GM19328 (cell line): ENCODE measurements around the gene PRAMEF1.
"Not testable (repeated sequence)": the region's sequence is repeated elsewhere in the genome, so short reads cannot be mapped to it uniquely, and the experiment has no call there.

Experiments used
- ATAC-seq: cut with Tn5 transposase; IDR thresholded peaks from one replicate; pipeline ENCODE4 v1.9.1; 2021; ENCODE audit warnings: mild to moderate bottlenecking, moderate library complexity; ENCODE audit not compliant: unreplicated experiment

PRAMEF1 gene, protein sequence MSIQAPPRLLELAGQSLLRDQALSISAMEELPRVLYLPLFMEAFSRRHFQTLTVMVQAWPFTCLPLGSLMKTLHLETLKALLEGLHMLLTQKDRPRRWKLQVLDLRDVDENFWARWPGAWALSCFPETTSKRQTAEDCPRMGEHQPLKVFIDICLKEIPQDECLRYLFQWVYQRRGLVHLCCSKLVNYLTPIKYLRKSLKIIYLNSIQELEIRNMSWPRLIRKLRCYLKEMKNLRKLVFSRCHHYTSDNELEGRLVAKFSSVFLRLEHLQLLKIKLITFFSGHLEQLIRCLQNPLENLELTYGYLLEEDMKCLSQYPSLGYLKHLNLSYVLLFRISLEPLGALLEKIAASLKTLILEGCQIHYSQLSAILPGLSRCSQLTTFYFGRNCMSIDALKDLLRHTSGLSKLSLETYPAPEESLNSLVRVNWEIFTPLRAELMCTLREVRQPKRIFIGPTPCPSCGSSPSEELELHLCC

DNA sequence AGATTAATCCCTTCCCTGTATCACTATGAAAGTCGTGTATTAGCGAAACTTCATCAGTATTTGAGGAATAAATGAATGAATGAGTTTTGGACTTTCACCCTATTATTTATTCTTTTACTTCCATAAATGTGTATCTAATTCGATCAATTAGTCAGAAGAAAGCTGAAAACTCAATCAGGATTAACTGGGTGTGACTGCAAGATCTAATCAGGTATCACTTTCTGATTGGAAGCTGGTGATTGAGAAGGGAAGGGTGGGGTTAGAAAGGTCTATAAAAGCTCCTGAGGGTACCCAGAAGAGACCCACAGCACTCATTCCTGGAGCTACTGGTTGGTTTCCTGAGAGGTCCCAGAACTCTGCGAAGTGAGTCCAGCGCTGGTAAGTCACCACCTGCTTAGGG, at the start of gene PRAMEF1:
Gene PRAMEF1, plus strand, starts transcription at position 301 of the 400 bp plus-strand sequence. CDS start 1,831 bp downstream, outside the sequence.
- not testable (repeated sequence) for ATAC-seq

DNA sequence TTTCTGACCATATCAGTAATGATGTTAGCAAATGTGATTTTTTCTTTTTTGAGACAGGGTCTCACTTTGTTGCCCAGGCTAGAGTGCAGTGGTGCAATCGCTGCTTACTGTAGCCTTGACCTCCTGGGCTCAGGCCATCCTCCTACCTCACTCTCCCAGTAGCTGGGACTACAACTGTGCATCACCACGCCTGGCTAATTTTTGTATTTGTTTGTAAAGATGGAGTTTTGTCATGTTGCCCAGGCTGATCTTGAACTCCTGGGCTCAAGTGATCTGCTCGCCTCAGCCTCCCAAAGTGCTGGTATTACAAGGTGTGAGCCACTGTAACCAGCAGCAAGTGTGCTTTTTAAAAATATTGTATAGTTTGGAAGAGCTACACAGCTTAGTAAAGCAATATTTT, 49.3 kb upstream of the PRAMEF1 start:
- ATAC-seq, result no peak

DNA sequence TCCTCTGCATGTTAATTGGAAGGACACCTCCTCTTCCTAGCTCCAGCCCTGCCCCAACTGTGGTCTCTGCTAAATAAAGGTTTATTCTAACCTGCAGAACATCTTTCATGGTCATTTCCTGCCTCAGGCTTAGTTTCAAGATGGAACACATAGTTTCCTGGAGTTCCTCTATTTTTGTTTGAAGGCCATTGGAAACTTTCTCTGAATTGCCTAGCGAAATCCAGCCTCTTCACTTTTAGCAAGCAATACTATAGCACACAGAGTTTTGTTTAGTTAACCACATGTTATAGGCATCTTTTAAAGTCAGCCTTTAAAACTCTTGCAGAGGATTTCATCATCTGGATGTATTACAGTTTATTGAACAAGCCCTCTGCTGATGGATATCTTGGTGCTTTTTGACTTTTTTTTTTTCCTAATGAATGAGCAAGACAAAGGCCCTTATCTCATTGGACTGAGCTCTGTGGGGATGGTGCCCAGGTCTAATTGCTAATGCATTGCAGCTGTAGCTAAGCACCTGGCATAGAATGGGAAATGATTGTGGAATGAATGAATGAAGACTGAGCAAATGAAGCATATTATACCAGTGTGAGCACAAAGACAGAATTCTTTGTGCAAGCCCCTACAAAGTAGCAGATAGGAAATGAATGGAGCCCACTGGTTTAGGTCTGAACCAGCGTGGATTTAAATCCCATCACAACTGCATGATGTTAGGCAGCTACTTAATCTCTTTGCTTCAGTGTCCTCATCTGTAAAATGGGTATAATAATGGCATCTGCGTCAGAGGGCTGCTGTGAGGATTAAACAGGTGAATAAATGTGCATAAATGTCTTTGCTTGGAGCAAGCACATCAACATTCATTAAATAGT, 45.8 kb upstream of the PRAMEF1 start:
- no peak for ATAC-seq

DNA sequence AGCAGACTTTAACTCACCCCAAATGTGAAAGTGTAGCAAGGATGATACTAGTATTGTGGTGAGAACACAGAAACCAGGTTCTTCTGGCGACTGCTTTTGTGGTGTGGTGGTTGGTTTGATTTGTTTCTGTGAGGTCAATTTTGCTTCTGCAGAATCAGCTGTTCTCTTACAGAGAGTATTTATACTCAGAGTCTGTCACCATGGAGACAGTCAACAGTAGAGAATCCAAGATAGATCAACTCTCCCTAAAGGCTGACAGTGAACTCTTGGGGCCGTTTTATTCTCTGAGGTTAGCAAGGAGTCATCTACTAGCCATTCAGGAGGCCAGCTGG, 45.2 kb upstream of the PRAMEF1 start, which contains the start of gene CFAP107:
Gene CFAP107, plus strand, starts transcription at position 209 of the 332 bp plus-strand sequence. CDS start 231 bp downstream, outside the sequence.
- no peak for ATAC-seq

DNA sequence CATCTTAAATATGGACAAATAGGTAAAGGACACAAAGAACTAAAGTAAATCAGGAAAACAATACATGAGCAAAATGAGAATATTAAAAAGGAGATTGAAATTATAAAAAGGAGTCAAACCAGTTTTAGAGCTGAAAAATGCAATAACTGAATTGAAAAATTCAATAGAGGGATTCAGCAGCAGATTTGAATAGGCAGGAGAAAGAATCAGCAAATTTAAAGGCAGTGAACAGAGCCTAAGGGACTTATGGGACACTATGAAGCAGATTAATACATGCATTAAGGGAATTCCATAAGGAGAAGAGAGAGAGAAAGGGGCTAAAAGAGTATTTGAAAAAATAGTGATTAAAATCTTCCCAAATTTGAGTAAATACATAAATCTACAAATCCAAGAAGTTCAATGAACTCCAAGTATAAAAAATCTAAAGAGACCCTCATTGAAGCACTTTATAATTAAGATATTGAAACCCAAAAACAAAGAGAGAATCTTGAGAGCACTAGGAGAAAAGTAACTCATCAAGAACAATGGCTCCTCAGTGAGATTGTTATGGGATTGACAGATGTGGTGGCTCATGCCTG, 42.3 kb upstream of the PRAMEF1 start:
- ATAC-seq, result no peak

DNA sequence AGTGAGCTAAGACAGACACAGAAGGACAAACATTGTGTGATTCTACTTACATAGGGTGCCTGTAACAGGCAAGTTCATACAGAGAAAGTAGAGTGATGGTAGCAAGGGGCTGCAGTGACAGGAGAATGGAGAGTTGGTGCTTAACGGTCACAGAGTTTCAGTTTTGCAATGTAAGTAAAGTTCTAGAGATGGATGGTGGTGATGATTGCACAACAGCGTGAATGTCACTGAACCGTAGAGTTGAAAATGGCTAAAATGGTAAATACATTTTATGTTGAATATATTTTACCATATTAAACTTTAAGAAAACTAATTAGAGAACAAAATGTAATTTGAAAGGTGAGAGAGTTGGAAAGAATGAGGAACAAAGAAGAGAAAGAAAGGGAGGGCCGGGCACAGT, 36.5 kb upstream of the PRAMEF1 start:
- no peak for ATAC-seq

DNA sequence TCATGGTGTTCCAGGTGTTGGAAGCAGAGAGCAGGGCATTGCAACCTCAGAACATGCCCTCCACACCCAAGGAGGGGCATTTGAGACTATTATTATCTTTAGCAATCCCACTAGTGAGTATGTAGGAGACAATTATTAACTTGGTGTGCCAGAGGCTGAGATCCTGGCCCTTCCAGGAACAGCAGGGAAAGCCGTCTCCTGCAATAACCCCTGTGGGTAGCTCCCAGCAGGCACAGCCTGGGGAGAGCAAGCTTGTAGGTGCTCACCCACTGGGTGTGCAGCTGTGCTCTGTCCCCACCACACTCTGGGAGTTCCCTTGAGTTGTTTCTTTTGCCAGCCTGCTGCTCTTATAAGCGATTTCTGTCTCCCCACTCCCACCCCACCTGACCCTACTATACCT, 34.9 kb upstream of the PRAMEF1 start:
- no peak for ATAC-seq

DNA sequence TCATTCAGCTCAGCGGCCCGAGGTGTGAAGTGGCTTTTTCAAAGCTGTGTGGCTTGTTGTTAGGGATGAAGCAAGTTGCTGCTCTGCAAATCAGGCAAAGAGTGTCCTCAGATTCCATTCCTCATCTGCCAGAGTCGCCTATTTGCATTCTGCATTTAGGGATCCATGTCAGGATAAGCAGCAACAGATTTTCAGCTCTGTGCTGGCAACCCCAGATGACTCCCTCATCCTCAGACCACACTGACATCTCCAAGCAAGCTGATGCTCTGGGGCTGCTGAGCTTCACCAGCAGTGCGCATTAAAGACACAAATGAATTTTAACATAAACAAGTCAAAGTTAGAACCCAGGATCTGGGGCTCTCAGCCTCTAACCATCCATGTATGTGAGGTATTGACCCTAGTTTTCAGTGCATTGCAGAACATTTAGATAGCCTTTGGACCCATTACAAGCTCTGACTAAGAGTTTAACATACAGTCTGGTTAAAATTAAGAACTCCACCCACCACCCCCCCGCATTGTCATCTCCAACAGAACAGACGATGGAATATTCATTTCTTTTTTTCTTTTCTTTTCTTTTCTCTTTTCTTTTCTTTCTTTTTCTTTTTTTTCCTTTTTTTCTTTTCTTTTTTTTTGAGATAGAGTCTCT, 34.3 kb upstream of the PRAMEF1 start:
- ATAC-seq, result no peak

DNA sequence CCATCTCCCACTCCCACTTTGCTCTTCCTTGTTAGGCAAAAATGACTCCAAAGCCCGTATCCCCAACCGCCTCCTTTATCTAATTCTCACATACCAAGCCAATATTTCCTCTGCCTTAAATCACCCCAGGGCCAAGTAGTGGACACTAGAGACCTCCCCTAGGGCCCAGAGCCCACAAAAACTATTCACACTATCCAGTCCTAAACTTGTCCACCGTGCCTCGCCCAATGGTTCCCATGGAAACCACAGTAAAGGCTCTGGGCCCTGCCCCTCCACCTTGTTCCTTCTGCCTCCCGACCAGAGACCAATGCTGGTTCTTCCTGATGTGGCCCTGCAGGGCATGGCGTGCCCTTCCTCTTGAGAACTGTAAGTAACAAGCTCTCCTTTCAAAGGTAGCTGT, 33.4 kb upstream of the PRAMEF1 start:
- no peak for ATAC-seq

DNA sequence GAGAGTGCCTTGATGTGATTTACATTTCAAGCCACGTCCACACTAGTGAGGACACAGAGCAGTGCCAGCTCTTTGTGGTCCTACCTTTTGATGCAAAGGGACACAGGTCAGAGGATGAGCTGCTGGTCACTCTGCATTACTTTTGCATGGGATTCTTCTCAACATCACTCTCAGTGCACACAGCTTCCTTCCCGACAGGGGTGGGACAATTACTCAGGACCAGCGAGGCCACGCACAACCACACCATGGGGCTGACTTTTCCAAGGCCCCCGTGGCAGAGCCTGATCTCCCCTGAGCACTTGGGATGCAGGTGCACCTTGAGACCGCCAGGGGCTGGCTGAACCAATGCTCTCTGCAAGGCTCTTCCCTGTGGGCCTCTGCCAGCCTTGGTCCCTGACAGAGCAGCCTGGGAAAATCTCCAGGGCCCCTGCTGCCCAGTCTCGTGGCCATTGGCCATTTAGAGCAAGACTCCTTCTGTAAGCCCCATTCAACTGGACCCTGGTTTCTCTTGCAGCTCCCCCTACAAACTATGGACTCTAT, 30.9 kb upstream of the PRAMEF1 start:
- no peak for ATAC-seq

DNA sequence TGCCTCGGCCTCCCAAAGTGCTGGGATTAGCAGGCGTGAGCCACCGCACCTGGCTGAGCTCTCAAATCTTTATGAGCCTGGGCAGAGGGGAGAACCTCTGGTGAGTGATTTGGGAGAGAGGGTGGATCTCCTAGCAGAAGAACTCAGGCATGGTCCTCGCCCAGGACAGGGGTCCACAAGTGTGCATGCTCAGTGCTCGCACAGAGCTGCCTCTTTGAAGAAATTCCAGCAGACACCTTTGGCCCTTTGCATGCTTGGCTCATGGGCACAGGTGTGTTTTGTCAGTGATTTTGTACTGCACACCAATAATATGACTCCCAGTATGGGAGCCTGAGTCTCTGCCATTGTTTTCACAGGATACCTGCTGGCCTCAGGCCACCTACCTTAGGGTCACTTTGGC, 29.4 kb upstream of the PRAMEF1 start:
- no peak for ATAC-seq

DNA sequence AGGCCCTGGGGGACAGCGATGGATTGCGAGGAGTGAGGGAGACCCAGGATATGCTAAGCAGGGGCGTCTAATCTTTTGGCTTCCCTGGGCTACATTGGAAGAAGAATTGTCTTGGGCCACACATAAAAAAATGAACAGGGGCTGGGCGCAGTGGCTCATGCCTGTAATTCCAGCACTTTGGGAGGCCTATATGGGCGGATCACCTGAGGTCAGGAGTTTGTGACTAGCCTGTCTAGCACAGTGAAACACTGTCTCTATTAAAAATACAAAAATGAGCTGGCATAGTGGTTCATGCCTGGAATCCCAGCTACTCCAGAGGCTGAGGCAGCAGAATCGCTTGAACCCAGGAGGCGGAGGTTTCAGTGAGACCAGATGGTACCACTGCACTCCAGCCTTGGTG, 28.4 kb upstream of the PRAMEF1 start:
- no peak for ATAC-seq

DNA sequence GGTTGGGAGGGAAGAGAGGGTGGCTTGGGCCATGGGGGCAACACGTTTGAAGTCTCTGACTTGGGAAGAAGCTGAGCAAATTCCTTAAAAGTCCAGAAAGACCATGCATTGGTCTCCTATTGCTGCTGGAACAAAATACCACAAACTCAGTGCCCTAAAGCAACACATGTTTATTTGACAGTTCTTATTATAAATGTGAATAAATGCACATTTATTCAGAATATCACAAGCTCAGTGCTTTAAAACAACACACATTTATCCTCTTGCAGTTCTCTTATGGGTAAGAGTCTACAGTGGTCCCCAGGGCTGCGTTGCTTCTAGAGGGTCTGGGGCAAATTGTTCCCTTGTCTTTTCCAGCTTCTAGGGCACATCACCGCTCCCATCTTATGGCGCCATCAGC, 27.7 kb upstream of the PRAMEF1 start:
- ATAC-seq, result no peak

DNA sequence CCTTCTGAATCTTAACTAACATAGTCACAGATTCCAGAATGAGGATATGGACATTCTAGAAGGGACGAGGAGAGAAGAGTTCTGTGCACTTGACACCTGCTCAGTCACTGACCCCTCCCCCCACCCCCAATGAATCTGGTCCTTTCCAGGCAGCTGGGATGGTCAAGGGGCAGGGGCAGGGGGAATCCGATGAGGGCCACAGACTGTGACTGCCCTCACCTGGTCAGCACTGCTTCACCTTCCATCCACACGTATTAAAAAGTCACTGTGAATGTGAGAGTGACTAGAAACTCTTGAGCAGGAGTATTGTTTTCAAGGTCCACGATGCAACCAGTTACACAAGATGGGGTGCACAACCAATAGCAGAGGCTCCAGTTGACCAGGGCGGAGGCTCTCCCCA, 27.2 kb upstream of the PRAMEF1 start:
- no peak for ATAC-seq

DNA sequence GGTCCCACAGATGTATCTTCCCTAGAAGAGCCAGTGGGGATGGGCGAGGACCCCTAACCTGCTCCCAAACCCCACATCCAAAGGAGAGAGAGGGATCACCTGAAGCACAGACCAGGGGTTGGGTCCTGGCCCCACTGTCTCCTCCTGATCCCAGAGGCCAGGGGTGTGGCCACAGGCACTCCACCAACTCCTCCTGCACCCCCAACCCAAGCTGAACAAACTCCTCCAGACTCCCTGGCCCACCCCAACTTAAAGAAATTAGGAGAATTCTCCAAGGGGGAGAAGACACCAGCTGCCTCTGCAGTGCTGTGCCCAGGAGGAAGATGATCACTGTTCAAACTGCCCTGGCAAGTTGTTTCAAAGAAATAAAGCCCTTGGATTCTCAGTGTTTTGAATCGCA, 22.2 kb upstream of the PRAMEF1 start:
- ATAC-seq, result no peak

DNA sequence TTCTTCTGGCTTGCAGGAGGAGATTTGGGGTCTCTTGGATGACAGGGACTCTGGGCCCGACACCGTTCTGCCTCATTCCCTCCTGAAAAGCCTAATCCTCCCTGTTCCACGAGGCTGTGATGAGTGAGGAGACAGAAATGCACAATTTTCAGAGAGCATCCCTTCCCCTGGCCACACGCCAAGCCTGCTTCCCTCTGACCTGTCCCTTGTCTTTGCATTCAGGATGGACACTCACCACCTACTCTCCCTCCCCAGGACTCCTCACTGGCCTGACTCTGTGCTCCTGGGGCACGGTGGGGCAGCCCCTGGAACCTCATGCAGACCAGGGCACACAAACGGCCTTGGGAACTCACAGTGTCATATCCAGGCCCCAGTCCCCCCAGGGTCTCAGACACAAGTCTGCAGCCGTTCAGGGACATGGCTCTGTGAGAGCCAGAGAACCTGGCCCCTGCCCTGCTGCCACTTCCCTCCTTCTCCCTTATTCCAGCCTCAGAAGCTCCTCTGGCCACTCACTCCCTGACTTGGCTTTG, 21.2 kb upstream of the PRAMEF1 start:
- no peak for ATAC-seq

DNA sequence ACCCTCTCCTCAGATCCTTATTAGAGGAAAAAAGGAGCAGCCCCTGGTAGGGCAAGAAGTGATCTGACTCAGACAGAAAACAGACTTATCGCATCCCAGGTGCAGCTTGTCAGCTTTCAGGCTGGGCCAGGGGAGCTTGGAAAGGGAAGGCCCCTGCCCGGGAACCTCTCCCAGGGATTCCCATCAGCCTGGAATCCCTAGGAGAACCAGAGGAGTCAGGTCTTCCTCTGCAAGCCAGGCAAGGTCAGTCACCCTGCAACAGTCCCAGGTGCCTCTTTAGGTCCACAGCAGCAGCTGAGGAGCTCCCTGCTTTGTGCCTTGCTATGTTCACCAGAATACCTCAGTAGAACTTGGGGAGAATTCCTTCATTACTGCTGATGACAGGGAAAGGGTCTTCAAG, 20.6 kb upstream of the PRAMEF1 start:
- no peak for ATAC-seq

DNA sequence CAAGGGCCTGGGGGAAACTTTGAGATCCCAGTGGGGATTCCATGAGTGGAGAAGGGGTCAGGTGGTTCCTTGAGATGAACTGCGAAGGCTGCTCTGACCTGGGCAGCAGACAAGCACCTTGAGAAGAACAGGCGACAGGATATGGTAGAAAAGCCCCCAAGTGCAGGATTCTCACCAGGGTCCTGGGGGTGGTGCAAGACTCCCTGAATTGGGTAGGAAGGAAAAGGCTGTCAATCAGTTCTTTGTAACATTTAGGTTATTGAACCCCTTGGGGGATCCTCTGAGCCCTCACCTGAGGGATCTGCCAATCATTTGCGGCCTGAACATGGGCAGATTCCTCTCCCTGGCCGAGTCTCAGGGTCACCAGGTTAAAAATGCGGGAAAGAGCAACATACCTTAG, 20.0 kb upstream of the PRAMEF1 start:
- no peak for ATAC-seq

DNA sequence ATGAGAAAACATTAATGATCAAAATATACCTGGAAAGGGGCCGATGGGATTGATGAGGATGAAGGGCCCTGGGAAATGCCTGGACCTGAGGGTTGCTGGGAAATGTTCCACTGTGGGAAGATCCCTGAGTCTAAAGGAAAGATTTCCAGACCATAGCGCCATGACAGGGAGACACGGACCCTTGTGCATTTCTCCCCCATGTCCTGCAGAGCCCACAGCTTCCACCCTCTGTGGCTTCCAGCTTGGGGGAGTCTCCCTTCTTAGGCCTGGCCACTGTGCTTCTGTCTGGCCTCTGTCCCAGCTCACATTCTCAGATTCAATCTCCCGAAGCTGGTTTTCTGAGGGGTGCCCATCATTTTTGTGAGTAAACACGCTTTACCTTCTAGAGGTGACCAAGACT, 18.7 kb upstream of the PRAMEF1 start:
- no peak for ATAC-seq

DNA sequence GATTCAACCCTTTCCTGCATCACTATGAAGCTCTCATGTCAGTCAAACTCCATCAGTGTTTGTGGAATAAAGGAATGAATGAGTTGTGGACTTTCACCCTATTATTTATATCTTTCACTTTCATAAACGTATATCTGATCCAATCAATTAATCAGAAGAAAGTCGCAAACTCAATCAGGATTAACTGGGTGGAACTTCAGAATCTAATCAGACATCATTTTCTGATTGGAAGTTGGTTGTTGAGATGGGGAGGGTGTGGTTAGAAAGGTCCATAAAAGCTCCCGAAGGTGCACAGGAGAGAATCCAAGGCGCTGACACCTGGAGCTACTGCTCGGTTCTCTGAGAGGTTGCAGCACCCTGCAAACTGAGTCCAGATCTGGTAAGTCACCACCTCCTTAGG, 17.8 kb upstream of the PRAMEF1 start, which contains the start of gene PRAMEF12:
Gene PRAMEF12, plus strand, starts transcription at position 301 of the 400 bp plus-strand sequence. CDS start 1,130 bp downstream, outside the sequence.
- no peak for ATAC-seq
